ENCODE data around the gene NELL1. TPM values are rescaled to one million over a fixed set of nuclear protein-coding genes. Genes with fewer than 3 reads are reported as not detected.

Gene NELL1
- total RNA-seq, 6 experiments from 2014 or later = not detected

DNA sequence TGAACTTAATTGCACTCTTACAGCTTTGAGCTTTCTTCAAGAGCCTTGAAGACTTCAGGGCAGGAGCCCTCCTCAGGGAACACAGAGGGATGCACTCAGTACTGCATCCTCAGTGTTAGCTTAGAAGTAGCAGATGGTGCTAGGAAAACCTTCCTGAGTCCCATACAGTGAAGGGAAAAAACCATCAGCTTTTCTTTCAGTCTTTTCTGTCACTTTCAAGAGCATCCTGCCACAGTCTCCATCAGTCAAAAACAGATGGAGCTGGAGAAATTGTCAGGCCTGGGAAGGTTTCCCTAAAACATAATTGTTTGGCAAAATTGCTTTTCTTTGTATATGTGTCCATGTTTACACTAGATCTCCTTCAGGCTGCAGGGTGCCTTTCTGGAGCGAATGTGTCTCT is 384.1 kb downstream of the NELL1 start:
- 33% methylated on average over 1 of the region's 1 CpG for WGBS (ENCODE audit: insufficient coverage, low coverage, low lambda C conversion rate, missing lambda C conversion rate)
- no peak overlapping the region for H3K27ac ChIP-seq
- H3K4me3 ChIP-seq = no peak overlapping the region
- TF ChIP-seq POLR2A (IDR thresholded peaks at IDR 0.05) = no peak
- TF ChIP-seq, protein P1, sequence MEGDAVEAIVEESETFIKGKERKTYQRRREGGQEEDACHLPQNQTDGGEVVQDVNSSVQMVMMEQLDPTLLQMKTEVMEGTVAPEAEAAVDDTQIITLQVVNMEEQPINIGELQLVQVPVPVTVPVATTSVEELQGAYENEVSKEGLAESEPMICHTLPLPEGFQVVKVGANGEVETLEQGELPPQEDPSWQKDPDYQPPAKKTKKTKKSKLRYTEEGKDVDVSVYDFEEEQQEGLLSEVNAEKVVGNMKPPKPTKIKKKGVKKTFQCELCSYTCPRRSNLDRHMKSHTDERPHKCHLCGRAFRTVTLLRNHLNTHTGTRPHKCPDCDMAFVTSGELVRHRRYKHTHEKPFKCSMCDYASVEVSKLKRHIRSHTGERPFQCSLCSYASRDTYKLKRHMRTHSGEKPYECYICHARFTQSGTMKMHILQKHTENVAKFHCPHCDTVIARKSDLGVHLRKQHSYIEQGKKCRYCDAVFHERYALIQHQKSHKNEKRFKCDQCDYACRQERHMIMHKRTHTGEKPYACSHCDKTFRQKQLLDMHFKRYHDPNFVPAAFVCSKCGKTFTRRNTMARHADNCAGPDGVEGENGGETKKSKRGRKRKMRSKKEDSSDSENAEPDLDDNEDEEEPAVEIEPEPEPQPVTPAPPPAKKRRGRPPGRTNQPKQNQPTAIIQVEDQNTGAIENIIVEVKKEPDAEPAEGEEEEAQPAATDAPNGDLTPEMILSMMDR (IDR thresholded peaks at IDR 0.05) = no peak
- no peaks in the 10 kb centered on the region for H3K36me3 ChIP-seq
- intact Hi-C loops (cut with DNase I) = no loop called here
- no peaks in the 10 kb centered on the region for H3K9me3 ChIP-seq
- ATAC-seq = no peak
- no peaks in the 10 kb centered on the region for H3K4me1 ChIP-seq
- DNase-seq = no peak
- H3K27me3 ChIP-seq = no peaks in the 10 kb centered on the region

DNA sequence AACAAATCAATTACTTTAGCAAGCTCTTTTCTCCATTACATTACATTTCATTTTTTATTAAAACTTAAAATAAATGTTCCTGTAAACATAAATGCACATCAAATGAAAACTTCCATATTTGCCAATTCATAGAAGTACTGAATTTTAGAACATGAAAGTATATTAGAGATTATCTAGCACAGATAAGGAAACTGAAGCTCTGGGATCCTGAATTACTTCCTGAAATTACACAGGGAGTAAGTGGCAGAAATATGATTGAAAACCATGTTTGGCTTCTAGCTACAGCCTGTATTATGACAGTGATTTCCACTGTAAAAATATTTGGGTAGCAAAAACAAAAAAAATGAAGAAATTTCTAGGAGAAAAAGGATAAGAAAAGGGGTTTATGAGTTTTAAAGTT is 387.3 kb downstream of the NELL1 start:
- Histone ChIP-seq H3K4me1 (no peaks in the 10 kb centered on the region), H3K27ac (no peak overlapping the region), H3K9me3 (no peaks in the 10 kb centered on the region), H3K36me3 (no peaks in the 10 kb centered on the region), H3K4me3 (no peak overlapping the region), H3K27me3 (no peaks in the 10 kb centered on the region)
- DNase-seq (no peak), ATAC-seq (no peak)
- TF ChIP-seq, protein P1 (IDR thresholded peaks at IDR 0.05) = no peak
- no peak for TF ChIP-seq POLR2A (IDR thresholded peaks at IDR 0.05)
- intact Hi-C loops (cut with DNase I) = no loop called here

DNA sequence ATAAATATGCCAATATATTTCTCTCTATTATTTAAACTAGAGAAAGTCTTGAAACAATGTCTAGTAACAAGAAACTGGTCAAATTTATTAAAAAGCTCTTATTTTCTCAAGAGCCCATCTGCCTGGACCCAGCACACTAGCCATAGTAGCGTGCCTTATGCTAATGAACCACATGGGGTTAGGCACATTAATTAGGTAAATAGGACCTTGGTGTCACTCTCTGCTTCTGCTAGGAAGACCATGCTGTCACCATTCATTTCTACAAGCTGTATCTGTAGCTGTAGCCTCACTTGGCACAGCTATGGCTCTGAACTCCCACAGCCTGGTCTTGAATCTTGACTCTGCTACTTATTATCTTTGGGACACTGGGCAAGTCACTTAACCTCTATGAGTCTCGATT is 390.5 kb downstream of the NELL1 start:
- DNase-seq (no peak), ATAC-seq (no peak)
- Histone ChIP-seq H3K9me3 (no peaks in the 10 kb centered on the region), H3K4me3 (no peak overlapping the region), H3K27me3 (no peaks in the 10 kb centered on the region), H3K36me3 (no peaks in the 10 kb centered on the region), H3K27ac (no peak overlapping the region), H3K4me1 (no peaks in the 10 kb centered on the region)
- TF ChIP-seq, protein P1 (IDR thresholded peaks at IDR 0.05) = no peak
- no peak for TF ChIP-seq POLR2A (IDR thresholded peaks at IDR 0.05)
- 19% methylated on average over 2 of the region's 2 CpGs for WGBS (ENCODE audit: insufficient coverage, low coverage, low lambda C conversion rate, missing lambda C conversion rate)
- intact Hi-C loops (cut with DNase I) = no loop called here

DNA sequence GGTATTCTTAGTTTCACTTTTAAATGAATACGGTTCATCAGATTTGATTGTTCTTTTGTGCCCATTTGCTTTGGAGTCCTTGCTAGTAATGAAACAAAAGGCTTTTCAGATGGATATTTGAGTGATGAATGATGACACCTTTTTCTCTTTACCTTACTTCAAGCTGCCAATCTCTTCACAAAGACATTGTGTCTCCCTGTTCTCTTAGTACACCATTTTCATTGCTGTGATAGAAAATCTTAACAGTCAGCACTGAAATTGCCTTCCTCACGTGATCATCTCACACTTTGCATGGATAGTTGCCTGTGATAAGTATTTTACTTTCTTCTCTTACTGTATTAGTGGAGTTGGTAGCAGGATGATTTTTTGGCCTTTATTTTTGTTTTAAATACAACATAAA is 396.6 kb downstream of the NELL1 start:
- 25% methylated on average over 2 of the region's 2 CpGs for WGBS (ENCODE audit: insufficient coverage, low coverage, low lambda C conversion rate, missing lambda C conversion rate)

More for the DNA sequence above, 396.6 kb downstream of the NELL1 start:
- no peak for ATAC-seq
- Histone ChIP-seq H3K9me3 (no peaks in the 10 kb centered on the region), H3K36me3 (no peaks in the 10 kb centered on the region), H3K27me3 (no peaks in the 10 kb centered on the region), H3K4me1 (no peaks in the 10 kb centered on the region), H3K27ac (no peak overlapping the region), H3K4me3 (no peak overlapping the region)
- intact Hi-C loops (cut with DNase I) = no loop called here
- DNase-seq = no peak
- TF ChIP-seq, protein P1 (IDR thresholded peaks at IDR 0.05) = no peak
- TF ChIP-seq POLR2A (IDR thresholded peaks at IDR 0.05) = no peak
